Heart right ventricle (tissue), 16 donors: ENCODE results near the gene ERN2. TPM values are rescaled to one million over a fixed set of nuclear protein-coding genes. Genes with fewer than 3 reads are reported as not detected.
A peak's percentile ranks its signal among the peaks of the same experiment; 100 is the strongest.

Experiments used
- ATAC-seq, 8 donors: fragments of 200-7000 bp; cut with Tn5 transposase; one replicate each; pipeline ENCODE4 v1.9.1; 2020; ENCODE audit warnings: mild to moderate bottlenecking in 8 of 8, moderate library complexity in 8 of 8, moderate number of reproducible peaks in 1 of 8
- DNase-seq, 2 donors: peaks; one replicate each; pipeline ENCODE4 v3.0.0-alpha.2; 2020
- H3K27ac ChIP-seq, 10 donors: fragments of 200-600 bp; sonication (generic) in 2 of 10; one replicate each; pipeline versions ENCODE4 v1.5.0 to v1.8.0; 2020 to 2022; ENCODE audit warnings: mild to moderate bottlenecking in 3 of 10
- H3K27me3 ChIP-seq, 7 donors: fragments of 200-600 bp; one replicate each; pipeline ENCODE4 v1.8.0; 2021 to 2022; ENCODE audit warnings: mild to moderate bottlenecking in 2 of 7
- H3K36me3 ChIP-seq, 9 donors: fragments of 200-600 bp; sonication (generic) in 1 of 9; one replicate each; pipeline versions ENCODE4 v1.5.0 to v1.8.0; 2020 to 2022; ENCODE audit warnings: mild to moderate bottlenecking in 2 of 9
- H3K4me1 ChIP-seq, 9 donors: fragments of 200-600 bp; sonication (generic) in 1 of 9; one replicate each; pipeline versions ENCODE4 v1.5.0 to v1.8.0; 2020 to 2022; ENCODE audit warnings: mild to moderate bottlenecking in 4 of 9
- H3K4me3 ChIP-seq, 10 donors: fragments of 200-600 bp; sonication (generic) in 2 of 10; one replicate each; pipeline versions ENCODE4 v1.5.0 to v1.8.0; 2020 to 2022; ENCODE audit warnings: mild to moderate bottlenecking in 7 of 10, moderate library complexity in 2 of 10
- H3K9me3 ChIP-seq, 11 donors: fragments of 200-600 bp in 10 of 11; sonication (generic) in 2 of 11; one replicate each; pipeline versions ENCODE4 v1.5.0 to v1.8.0; 2013 to 2022; ENCODE audit warnings: mild to moderate bottlenecking in 2 of 11, control low read depth in 1 of 11, moderate library complexity in 1 of 11
- CTCF ChIP-seq, 9 donors: fragments of 200-600 bp; sonication (generic) in 2 of 9; IDR thresholded peaks; one replicate each; pipeline versions ENCODE4 v1.5.0 to v1.8.0; 2021 to 2022; ENCODE audit warnings: antibody characterized with exemption in 9 of 9, mild to moderate bottlenecking in 5 of 9, moderate library complexity in 1 of 9
- WGBS, 2 donors: extraction: QIAGEN DNeasy Blood & Tissue Kit; methylation state at CpG; one replicate each; pipeline ENCODE4 v1.1.7; 2013; ENCODE audit warnings: inconsistent platforms in 1 of 2; 5-methylcytosine and 5-hydroxymethylcytosine counted together
- intact Hi-C, 10 donors: fragments of 100-400 bp; cut with DNase I; formaldehyde crosslinking; loops; one replicate each; pipeline versions ENCODE4 v1.11.1 to v1.14.2; 2022
- polyA plus RNA-seq, 2 donors: library from polyadenylated mRNA; stranded (reverse); fragments of 200-250 nt; gene quantifications; one replicate each; pipeline ENCODE4 v1.2.3, GENCODE V29; 2013
- total RNA-seq, 10 donors: library from RNA; stranded (reverse); fragmentation: NEBNext Ultra II Directional in 3 of 10; extraction: Animal tissue kit (Norgen Biotek cat#: 25700) in 3 of 10; gene quantifications; one replicate each; pipeline versions ENCODE4 v1.2.1 to v1.2.4, GENCODE V29; 2021 to 2023
- donor health status: Arrhythmogenic right ventricular cardiomyopathy.
- donor health status: ischemic (EF 13 %, LVEDD 7.1; RV severe dilation, severe dysfunction).
- donor health status: healthy with polysubstance abuse.
- donor health status: DM: no; HTN: yes; CAD: no.
- donor health status: DM: no; HTN: no; CAD: no.
- donor health status: ischemic (EF 25% LVEDD 6.9; RV normal size, moderate dysfunction).
- donor health status: ischemic (EF 25% LVEDD 5.7; RV mildly dilated, moderate dysfunction).
- donor health status: healthy.
- donor health status: DM: yes; HTN: yes; CAD: no.
- donor health status: Ischemic cardiomyopathy.
- donor health status: ischemic (EF 35%, LVEDD 5.7; RV mildly dilated, moderate dysfunction).
- donor health status: nonischemic (EF 11% LVEDD 7.7; RV severe dilation, severe dysfunction).
- donor health status: DM: yes; HTN: yes; CAD: no.
- donor health status: PGD.
- donor health status: ischemic (EF 29% LVEDD 5.4; RV normal size, mild dysfunction).
- donor health status: nonischemic (EF 23%, LVEDD 6.1; RV moderate dilation, normal function).

Gene ERN2
- total and polyA plus RNA-seq, 12 donors: 0.32 to 0.34 TPM; not detected in 10

GRCh38 chr16:23640615-23640930 lies 72.4 kb downstream of the ERN2 start:
- H3K27me3 ChIP-seq: no peaks in the 10 kb centered on the region
- DNase-seq (no peak), ATAC-seq (no peak)
- intact Hi-C loops: no loop called here
- peaks cover 11 to 32% (median 24%) of the 10 kb centered on the region in 9 donors for H3K4me1 ChIP-seq
- H3K36me3 ChIP-seq: peaks cover 0 to 62% (median 27%) of the 10 kb centered on the region in 9 donors
- peak overlapping the region; percentile 70 to 99 (median 87) for H3K4me3 ChIP-seq
- no peak for TF ChIP-seq CTCF (IDR thresholded peaks at IDR 0.05)
- H3K27ac ChIP-seq: peak overlapping the region in 9 of 10 donors; percentile 70 to 94 (median 84)
- WGBS, 2 donors: 1 to 2% methylated on average over 8 of the region's 8 CpGs
- H3K9me3 ChIP-seq: no peaks in the 10 kb centered on the region

Other genes starting within 250 kb of the ERN2 start
- 10 to 100 TPM; 32.6 to 52.9 (median 40.6) TPM for gene GGA2, start 202.7 kb downstream of the ERN2 start, total RNA-seq
- 10 to 100 TPM; 12.2 to 21.7 TPM for gene GGA2, start 202.7 kb downstream of the ERN2 start, polyA plus RNA-seq
- gene EARS2, start 155.9 kb downstream of the ERN2 start, total RNA-seq: 10 to 100 TPM; 13.7 to 28.7 (median 21.6) TPM
- 10 to 100 TPM; 20.9 to 23.2 TPM for gene EARS2, start 155.9 kb downstream of the ERN2 start, polyA plus RNA-seq
- gene UBFD1, start 155.5 kb downstream of the ERN2 start, total RNA-seq: 10 to 100 TPM; 40.1 to 77.3 (median 50.7) TPM
- 10 to 100 TPM; 12.4 to 20.6 TPM for gene UBFD1, start 155.5 kb downstream of the ERN2 start, polyA plus RNA-seq
- 100 to 1,000 TPM; 338 to 592 (median 433) TPM for gene NDUFAB1, start 116.9 kb downstream of the ERN2 start, total RNA-seq
- 100 to 1,000 TPM; 211 to 422 TPM for gene NDUFAB1, start 116.9 kb downstream of the ERN2 start, polyA plus RNA-seq
- 1 to 10 TPM; 2.5 to 6.1 (median 4.7) TPM for gene PALB2, start 71.9 kb downstream of the ERN2 start, total RNA-seq
- 1 to 10 TPM; 3.4 to 8.6 TPM for gene PALB2, start 71.9 kb downstream of the ERN2 start, polyA plus RNA-seq
- gene DCTN5, start 71.8 kb downstream of the ERN2 start, total RNA-seq: 10 to 100 TPM; 36.9 to 50.4 (median 42.6) TPM
- gene DCTN5, start 71.8 kb downstream of the ERN2 start, polyA plus RNA-seq: 10 to 100 TPM in 1 of 2 donors, 1 to 10 TPM in 1; 5.9 to 17.5 TPM
- 1 to 10 TPM in 4 of 10 donors, under 1 TPM in 6; 0.32 to 6.0 (median 0.97) TPM for gene PLK1, start 34.3 kb downstream of the ERN2 start, total RNA-seq
- 1 to 10 TPM in 1 of 2 donors, under 1 TPM in 1; 0.87 to 1.2 TPM for gene PLK1, start 34.3 kb downstream of the ERN2 start, polyA plus RNA-seq
- gene CHP2, start 41.8 kb upstream of the ERN2 start, total RNA-seq: not detected
- gene CHP2, start 41.8 kb upstream of the ERN2 start, polyA plus RNA-seq: under 1 TPM in 1 of 2 donors, not detected in 1; 0.01 TPM
- 1 to 10 TPM in 6 of 10 donors, under 1 TPM in 4; 0.55 to 8.8 (median 1.4) TPM for gene PRKCB, start 122.8 kb upstream of the ERN2 start, total RNA-seq
- gene PRKCB, start 122.8 kb upstream of the ERN2 start, polyA plus RNA-seq: under 1 TPM; 0.30 to 0.37 TPM